ENCODE results near the gene SAMD9.
"Not testable (repeated sequence)": the region's sequence is repeated elsewhere in the genome, so short reads cannot be mapped to it uniquely, and the experiment has no call there.

DNA sequence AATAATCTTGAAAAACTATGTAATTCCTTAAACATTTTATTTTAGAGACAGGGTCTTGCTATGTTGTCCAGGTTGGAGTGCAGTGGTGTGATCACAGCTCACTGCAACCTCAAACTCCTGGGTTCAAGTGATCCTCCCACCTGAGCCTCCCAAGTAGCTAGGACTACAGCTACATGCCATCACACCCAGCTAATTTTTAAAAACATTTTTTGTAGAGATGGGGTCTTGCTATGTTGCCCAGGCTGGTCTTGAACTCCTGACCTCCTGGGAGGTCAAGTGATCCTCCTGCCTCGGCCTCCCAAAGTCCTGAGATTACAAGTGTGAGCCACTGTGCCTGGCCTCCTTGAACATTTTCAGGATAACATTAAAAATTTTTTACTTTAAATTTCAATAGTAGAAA is 61.2 kb downstream of the SAMD9 start:
- TF ChIP-seq POLR2AphosphoS5, POLR2A (IDR thresholded peaks at IDR 0.05): not testable (repeated sequence)
- TF ChIP-seq, protein P1, sequence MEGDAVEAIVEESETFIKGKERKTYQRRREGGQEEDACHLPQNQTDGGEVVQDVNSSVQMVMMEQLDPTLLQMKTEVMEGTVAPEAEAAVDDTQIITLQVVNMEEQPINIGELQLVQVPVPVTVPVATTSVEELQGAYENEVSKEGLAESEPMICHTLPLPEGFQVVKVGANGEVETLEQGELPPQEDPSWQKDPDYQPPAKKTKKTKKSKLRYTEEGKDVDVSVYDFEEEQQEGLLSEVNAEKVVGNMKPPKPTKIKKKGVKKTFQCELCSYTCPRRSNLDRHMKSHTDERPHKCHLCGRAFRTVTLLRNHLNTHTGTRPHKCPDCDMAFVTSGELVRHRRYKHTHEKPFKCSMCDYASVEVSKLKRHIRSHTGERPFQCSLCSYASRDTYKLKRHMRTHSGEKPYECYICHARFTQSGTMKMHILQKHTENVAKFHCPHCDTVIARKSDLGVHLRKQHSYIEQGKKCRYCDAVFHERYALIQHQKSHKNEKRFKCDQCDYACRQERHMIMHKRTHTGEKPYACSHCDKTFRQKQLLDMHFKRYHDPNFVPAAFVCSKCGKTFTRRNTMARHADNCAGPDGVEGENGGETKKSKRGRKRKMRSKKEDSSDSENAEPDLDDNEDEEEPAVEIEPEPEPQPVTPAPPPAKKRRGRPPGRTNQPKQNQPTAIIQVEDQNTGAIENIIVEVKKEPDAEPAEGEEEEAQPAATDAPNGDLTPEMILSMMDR (IDR thresholded peaks at IDR 0.05): not testable (repeated sequence)
